Smooth muscle cell (in vitro differentiated cells): Measurements from ENCODE around the gene FYN. TPM values are rescaled to one million over a fixed set of nuclear protein-coding genes. Genes with fewer than 3 reads are reported as not detected.

Experiments
- DNase-seq: peaks from one replicate; lab custom pipeline; 2025; ENCODE audit not compliant: unreplicated experiment; lab: John Stamatoyannopoulos, UW
- H2AFZ ChIP-seq: fragments of 200-600 bp; sonication (generic); 2 replicates; pipeline ENCODE4 v1.6.0; 2016; ENCODE audit warnings: antibody characterized with exemption, low read depth, mild to moderate bottlenecking
- H3F3A ChIP-seq: fragments of 200-600 bp; sonication (generic); 2 replicates; pipeline ENCODE4 v1.6.0; 2017; ENCODE audit warnings: antibody characterized with exemption, low read depth
- H3K27ac ChIP-seq: fragments of 200-600 bp; sonication (generic); 2 replicates; pipeline ENCODE4 v1.5.1; 2016; ENCODE audit warnings: low read depth, mild to moderate bottlenecking
- H3K27me3 ChIP-seq: fragments of 200-600 bp; sonication (generic); 2 replicates; pipeline ENCODE4 v1.6.1; 2016; ENCODE audit warnings: low read depth, mild to moderate bottlenecking
- H3K36me3 ChIP-seq: fragments of 200-600 bp; sonication (generic); 2 replicates; pipeline ENCODE4 v1.5.1; 2016; ENCODE audit warnings: low read depth
- H3K4me1 ChIP-seq: fragments of 200-600 bp; sonication (generic); 2 replicates; pipeline ENCODE4 v1.5.1; 2016; ENCODE audit warnings: low read depth
- H3K4me2 ChIP-seq: fragments of 200-600 bp; sonication (generic); 2 replicates; pipeline ENCODE4 v1.6.0; 2016; ENCODE audit warnings: mild to moderate bottlenecking
- H3K4me3 ChIP-seq: fragments of 200-600 bp; sonication (generic); 2 replicates; pipeline ENCODE4 v1.5.1; 2016; ENCODE audit warnings: mild to moderate bottlenecking
- H3K79me2 ChIP-seq: fragments of 200-600 bp; sonication (generic); 2 replicates; pipeline ENCODE4 v1.6.0; 2016; ENCODE audit warnings: low read depth, mild to moderate bottlenecking
- H3K9ac ChIP-seq: fragments of 200-600 bp; sonication (generic); 2 replicates; pipeline ENCODE4 v1.6.0; 2016; ENCODE audit warnings: low read depth
- H3K9me3 ChIP-seq: fragments of 200-600 bp; sonication (generic); replicated peaks from 2 replicates; pipeline ENCODE4 v1.5.1; 2016; ENCODE audit warnings: low read depth
- H4K20me1 ChIP-seq: fragments of 200-600 bp; sonication (generic); 2 replicates; pipeline ENCODE4 v1.6.0; 2016; ENCODE audit warnings: low read depth
- WGBS: methylation state at CpG from one replicate; pipeline ENCODE4 v1.1.7; 2016; ENCODE audit warnings: low lambda C conversion rate; 5-methylcytosine and 5-hydroxymethylcytosine counted together
- polyA plus RNA-seq: library from polyadenylated mRNA; unstranded; fragments of >200 nt; fragmentation: Nextera tagmentation; extraction: Ambion mirVana; gene quantifications from 2 replicates; pipeline ENCODE4 v1.2.1, GENCODE V29; 2016
- total RNA-seq: library from RNA; depleted of rRNA; stranded (reverse); fragments of >200 nt; gene quantifications from 2 replicates; pipeline ENCODE4 v1.2.3, GENCODE V29; 2014
- TF ChIP-seq, protein P1 (sequence below): fragments of 200-600 bp; sonication (generic); IDR thresholded peaks from 2 replicates; pipeline ENCODE4 v1.5.1; 2017; ENCODE audit warnings: borderline replicate concordance, mild to moderate bottlenecking, antibody characterized with exemption; ENCODE audit not compliant: insufficient read depth, poor library complexity, severe bottlenecking

Gene FYN
- total and polyA plus RNA-seq, 2 experiments from 2014 or later = 110 to 138 TPM

DNA sequence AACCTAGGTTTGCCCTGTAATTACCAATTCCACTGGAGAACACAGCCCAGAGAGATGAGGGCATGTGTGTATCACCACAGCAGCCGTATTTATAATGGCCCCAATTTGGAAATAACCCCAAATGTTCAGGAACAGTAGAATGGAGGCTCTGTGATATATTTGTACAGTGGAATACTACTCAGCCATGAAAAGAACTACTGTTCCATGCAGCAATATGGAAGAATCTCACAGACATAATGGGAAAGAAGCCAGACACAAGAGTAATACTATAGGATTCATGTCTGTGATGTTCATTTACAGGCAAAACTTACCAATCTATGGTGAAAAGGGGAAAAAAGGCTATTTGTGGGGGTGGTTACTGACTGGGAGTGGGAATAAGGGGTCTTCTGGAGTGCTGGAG, 183.8 kb downstream of the FYN start:
- no peaks in the 10 kb centered on the region for H3K27me3 ChIP-seq
- peaks cover 26% of the 10 kb centered on the region for H4K20me1 ChIP-seq
- no peak overlapping the region for H3K27ac ChIP-seq
- peaks cover 4% of the 10 kb centered on the region for H3K36me3 ChIP-seq
- TF ChIP-seq, protein P1, sequence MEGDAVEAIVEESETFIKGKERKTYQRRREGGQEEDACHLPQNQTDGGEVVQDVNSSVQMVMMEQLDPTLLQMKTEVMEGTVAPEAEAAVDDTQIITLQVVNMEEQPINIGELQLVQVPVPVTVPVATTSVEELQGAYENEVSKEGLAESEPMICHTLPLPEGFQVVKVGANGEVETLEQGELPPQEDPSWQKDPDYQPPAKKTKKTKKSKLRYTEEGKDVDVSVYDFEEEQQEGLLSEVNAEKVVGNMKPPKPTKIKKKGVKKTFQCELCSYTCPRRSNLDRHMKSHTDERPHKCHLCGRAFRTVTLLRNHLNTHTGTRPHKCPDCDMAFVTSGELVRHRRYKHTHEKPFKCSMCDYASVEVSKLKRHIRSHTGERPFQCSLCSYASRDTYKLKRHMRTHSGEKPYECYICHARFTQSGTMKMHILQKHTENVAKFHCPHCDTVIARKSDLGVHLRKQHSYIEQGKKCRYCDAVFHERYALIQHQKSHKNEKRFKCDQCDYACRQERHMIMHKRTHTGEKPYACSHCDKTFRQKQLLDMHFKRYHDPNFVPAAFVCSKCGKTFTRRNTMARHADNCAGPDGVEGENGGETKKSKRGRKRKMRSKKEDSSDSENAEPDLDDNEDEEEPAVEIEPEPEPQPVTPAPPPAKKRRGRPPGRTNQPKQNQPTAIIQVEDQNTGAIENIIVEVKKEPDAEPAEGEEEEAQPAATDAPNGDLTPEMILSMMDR = no peak
- DNase-seq = no peak
- H3K4me2 ChIP-seq = no peak overlapping the region
- H3K79me2 ChIP-seq = no peaks in the 10 kb centered on the region
- 95% methylated on average over 1 of the region's 1 CpG for WGBS
- no peak overlapping the region for H2AFZ ChIP-seq
- no peak overlapping the region for H3K9ac ChIP-seq
- no peak overlapping the region for H3K4me3 ChIP-seq
- peaks cover 20% of the 10 kb centered on the region for H3F3A ChIP-seq
- no peaks in the 10 kb centered on the region for H3K9me3 ChIP-seq
- peaks cover 18% of the 10 kb centered on the region for H3K4me1 ChIP-seq

DNA sequence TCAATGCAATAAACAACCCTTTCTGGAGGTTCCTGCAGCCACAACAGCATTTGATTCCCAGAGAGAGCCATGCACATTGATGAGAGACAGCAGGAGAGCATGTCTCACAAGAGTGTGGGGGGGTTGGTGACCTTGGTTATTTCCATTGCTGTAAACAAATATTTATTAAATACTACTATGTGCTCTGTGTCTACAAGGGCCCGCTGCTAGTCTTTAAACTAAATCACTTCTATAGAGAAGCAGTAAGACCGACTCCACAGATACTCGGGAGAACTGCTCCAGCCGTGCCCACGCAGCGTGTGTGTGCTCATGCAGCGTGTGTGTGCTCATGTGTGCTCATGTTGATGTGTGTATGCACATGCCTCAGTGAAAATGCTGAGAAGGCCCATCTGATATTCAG, 184.9 kb downstream of the FYN start:
- peaks cover 22% of the 10 kb centered on the region for H3K4me1 ChIP-seq
- H3K27ac ChIP-seq = no peak overlapping the region

DNA sequence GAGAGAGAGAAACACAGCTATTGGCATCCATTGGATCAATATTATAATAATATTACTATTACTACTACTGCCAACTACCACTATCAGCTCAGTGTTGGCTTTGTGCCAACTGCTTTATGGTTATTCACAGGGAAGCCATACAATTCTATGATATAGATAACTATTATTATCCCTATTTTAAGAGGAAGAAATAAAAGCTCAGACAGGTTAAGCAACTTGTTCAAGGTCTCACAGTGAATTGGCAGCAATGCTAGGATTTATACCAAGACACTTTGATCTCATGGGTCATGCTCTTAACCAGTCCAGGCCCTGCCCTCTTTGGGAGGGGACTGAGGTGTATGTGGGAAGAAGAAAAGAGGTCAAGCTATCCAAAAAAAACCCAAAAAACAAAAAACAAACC, 185.6 kb downstream of the FYN start:
- TF ChIP-seq, protein P1 = no peak
- H3K27me3 ChIP-seq = no peaks in the 10 kb centered on the region
- H3K9ac ChIP-seq = no peak overlapping the region
- H3K9me3 ChIP-seq = no peaks in the 10 kb centered on the region
- H3K4me3 ChIP-seq = no peak overlapping the region
- peaks cover 23% of the 10 kb centered on the region for H4K20me1 ChIP-seq
- H2AFZ ChIP-seq = no peak overlapping the region
- no peak for DNase-seq
- H3K27ac ChIP-seq = no peak overlapping the region
- no peaks in the 10 kb centered on the region for H3K79me2 ChIP-seq
- H3F3A ChIP-seq = peaks cover 15% of the 10 kb centered on the region
- peaks cover 22% of the 10 kb centered on the region for H3K4me1 ChIP-seq
- no peak overlapping the region for H3K4me2 ChIP-seq
- no peaks in the 10 kb centered on the region for H3K36me3 ChIP-seq

More for the DNA sequence above, 184.9 kb downstream of the FYN start:
- TF ChIP-seq, protein P1 = no peak
- no peaks in the 10 kb centered on the region for H3K36me3 ChIP-seq
- no peak overlapping the region for H3K9ac ChIP-seq
- H4K20me1 ChIP-seq = peaks cover 26% of the 10 kb centered on the region
- peaks cover 20% of the 10 kb centered on the region for H3F3A ChIP-seq
- no peaks in the 10 kb centered on the region for H3K27me3 ChIP-seq
- H2AFZ ChIP-seq = no peak overlapping the region
- H3K79me2 ChIP-seq = no peaks in the 10 kb centered on the region
- WGBS = 98% methylated on average over 7 of the region's 7 CpGs
- no peak for DNase-seq
- H3K4me2 ChIP-seq = no peak overlapping the region
- H3K9me3 ChIP-seq = no peaks in the 10 kb centered on the region
- no peak overlapping the region for H3K4me3 ChIP-seq

DNA sequence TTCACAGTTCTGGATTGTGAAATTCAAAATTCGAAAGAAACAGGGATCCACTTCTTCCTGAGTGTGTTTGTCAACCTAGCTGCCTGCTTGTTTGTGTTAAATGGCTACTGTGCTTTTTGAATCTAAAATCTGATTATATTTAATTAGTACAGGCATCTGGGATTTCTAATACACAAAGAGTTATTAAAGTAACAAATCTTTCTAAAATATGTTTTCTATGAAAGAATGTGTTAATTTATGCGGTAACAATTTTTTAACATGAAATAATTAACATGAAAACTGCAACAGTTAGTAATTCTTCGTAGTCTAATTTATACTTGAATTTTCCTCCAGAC, 186.4 kb downstream of the FYN start:
- Histone ChIP-seq H3K4me3 (no peak overlapping the region), H2AFZ (no peak overlapping the region), H3F3A (peaks cover 7% of the 10 kb centered on the region), H3K4me2 (no peak overlapping the region), H3K79me2 (no peaks in the 10 kb centered on the region), H3K9me3 (no peaks in the 10 kb centered on the region), H3K36me3 (no peaks in the 10 kb centered on the region), H3K27ac (no peak overlapping the region), H3K9ac (no peak overlapping the region), H4K20me1 (peaks cover 25% of the 10 kb centered on the region), H3K4me1 (peaks cover 22% of the 10 kb centered on the region), H3K27me3 (no peaks in the 10 kb centered on the region)
- 92% methylated on average over 3 of the region's 3 CpGs for WGBS
- no peak for DNase-seq
- TF ChIP-seq, protein P1 = no peak
